Right lobe of liver (tissue), 6 donors: Measurements from ENCODE around the gene HSPBP1. TPM values are rescaled to one million over a fixed set of nuclear protein-coding genes. Genes with fewer than 3 reads are reported as not detected.

ENCODE experiments used
- ATAC-seq, 4 donors: fragments of 200-7000 bp; cut with Tn5 transposase; one replicate each; pipeline ENCODE4 v1.9.1; 2020; ENCODE audit warnings: mild to moderate bottlenecking in 4 of 4, moderate library complexity in 4 of 4
- DNase-seq, 3 donors: peaks; one replicate each; pipeline ENCODE4 v3.0.0-alpha.2; 2020
- H3K27ac ChIP-seq, 3 donors: fragments of 200-600 bp; one replicate each; pipeline ENCODE4 v1.8.0; 2022
- H3K27me3 ChIP-seq, 2 donors: fragments of 200-600 bp; one replicate each; pipeline ENCODE4 v1.8.0; 2022
- H3K36me3 ChIP-seq, 4 donors: fragments of 200-600 bp; sonication (generic) in 1 of 4; one replicate each; pipeline versions ENCODE4 v1.5.1 to v1.8.0; 2017 to 2022; ENCODE audit warnings: control low read depth in 1 of 4
- H3K4me1 ChIP-seq, 4 donors: fragments of 200-600 bp; sonication (generic) in 1 of 4; one replicate each; pipeline versions ENCODE4 v1.5.1 to v1.8.0; 2017 to 2022; ENCODE audit warnings: control low read depth in 1 of 4
- H3K4me3 ChIP-seq, 3 donors: fragments of 200-600 bp; one replicate each; pipeline ENCODE4 v1.8.0; 2022
- H3K9me3 ChIP-seq, 4 donors: fragments of 200-600 bp; sonication (generic) in 1 of 4; one replicate each; pipeline versions ENCODE4 v1.5.1 to v1.8.0; 2017 to 2022; ENCODE audit warnings: control low read depth in 1 of 4
- POLR2A ChIP-seq: fragments of 450-650 bp; IDR thresholded peaks from one replicate; pipeline ENCODE4 v1.6.1; 2017; ENCODE audit warnings: antibody characterized with exemption, mild to moderate bottlenecking
- WGBS: methylation state at CpG from one replicate; pipeline ENCODE4 v1.1.6; 2018; ENCODE audit warnings: low coverage, low lambda C conversion rate; ENCODE audit not compliant: insufficient coverage; ENCODE audit errors: missing lambda C conversion rate; 5-methylcytosine and 5-hydroxymethylcytosine counted together
- intact Hi-C, 2 donors: fragments of 100-400 bp; cut with DNase I; formaldehyde crosslinking; loops; one replicate each; pipeline versions ENCODE4 v1.11.2 to v1.14.1; 2022
- total RNA-seq, 6 experiments: library from RNA; depleted of rRNA in 2 of 6; stranded (reverse); fragments of >200 nt in 2 of 6; fragmentation: NEBNext Ultra II Directional in 3 of 6; extraction: Animal tissue kit (Norgen Biotek cat#: 25700) in 3 of 6; gene quantifications; one replicate each; pipeline versions ENCODE4 v1.1.0 to v1.2.4, GENCODE V29; 2016 to 2023
- TF ChIP-seq, protein P1 (sequence below), 4 donors: fragments of 200-600 bp in 3 of 4; fragments of 450-650 bp in 1 of 4; IDR thresholded peaks; one replicate each; pipeline versions ENCODE4 v1.5.1 to v1.8.0; 2016 to 2022; ENCODE audit warnings: antibody characterized with exemption in 4 of 4, mild to moderate bottlenecking in 2 of 4
- donor health status: DM: no; HTN: yes; CAD: no.
- donor health status: DM: no; HTN: no; CAD: no.
- donor health status: DM: no; HTN: no; CAD: no.
- donor health status: DM: no; HTN: yes; CAD: no.
- donor health status: DM: no; HTN: yes; CAD: no.

The HSPBP1 gene
- total RNA-seq, 6 experiments from 2014 or later = 11.3 to 28.3 (median 15.6) TPM

DNA sequence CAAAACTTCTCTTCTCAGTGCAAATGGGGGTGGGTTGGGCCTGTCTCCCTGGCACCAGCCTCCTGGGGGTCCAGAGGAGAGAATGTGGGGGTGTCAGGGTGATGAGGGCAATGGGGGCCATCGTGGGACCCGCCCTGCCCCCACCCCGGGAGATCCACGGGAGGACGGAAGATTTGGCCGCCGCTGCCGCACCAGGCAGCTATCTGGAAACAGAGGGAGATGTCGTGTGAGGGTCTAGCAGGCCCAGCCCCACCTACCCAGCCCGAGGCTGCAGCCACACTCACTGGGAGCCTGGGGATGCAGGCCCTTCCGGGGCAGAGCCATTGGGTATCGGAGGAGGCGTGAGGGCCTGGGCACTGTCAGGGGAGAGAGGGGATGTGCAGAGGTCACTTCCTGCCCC, 49.6 kb downstream of the HSPBP1 start:
- ATAC-seq (no peak), DNase-seq (no peak)
- Histone ChIP-seq H3K4me1 (peaks cover 0 to 13% (median 5%) of the 10 kb centered on the region in 4 donors), H3K27ac (no peak overlapping the region), H3K36me3 (peaks cover 0 to 45% (median 15%) of the 10 kb centered on the region in 4 donors), H3K27me3 (no peaks in the 10 kb centered on the region), H3K9me3 (no peaks in the 10 kb centered on the region), H3K4me3 (no peak overlapping the region)
- no peak for TF ChIP-seq POLR2A
- TF ChIP-seq, protein P1, sequence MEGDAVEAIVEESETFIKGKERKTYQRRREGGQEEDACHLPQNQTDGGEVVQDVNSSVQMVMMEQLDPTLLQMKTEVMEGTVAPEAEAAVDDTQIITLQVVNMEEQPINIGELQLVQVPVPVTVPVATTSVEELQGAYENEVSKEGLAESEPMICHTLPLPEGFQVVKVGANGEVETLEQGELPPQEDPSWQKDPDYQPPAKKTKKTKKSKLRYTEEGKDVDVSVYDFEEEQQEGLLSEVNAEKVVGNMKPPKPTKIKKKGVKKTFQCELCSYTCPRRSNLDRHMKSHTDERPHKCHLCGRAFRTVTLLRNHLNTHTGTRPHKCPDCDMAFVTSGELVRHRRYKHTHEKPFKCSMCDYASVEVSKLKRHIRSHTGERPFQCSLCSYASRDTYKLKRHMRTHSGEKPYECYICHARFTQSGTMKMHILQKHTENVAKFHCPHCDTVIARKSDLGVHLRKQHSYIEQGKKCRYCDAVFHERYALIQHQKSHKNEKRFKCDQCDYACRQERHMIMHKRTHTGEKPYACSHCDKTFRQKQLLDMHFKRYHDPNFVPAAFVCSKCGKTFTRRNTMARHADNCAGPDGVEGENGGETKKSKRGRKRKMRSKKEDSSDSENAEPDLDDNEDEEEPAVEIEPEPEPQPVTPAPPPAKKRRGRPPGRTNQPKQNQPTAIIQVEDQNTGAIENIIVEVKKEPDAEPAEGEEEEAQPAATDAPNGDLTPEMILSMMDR (IDR thresholded peaks at IDR 0.05) = no peak
- intact Hi-C loops = no loop called here
- WGBS = 81% methylated on average over 6 of the region's 13 CpGs

DNA sequence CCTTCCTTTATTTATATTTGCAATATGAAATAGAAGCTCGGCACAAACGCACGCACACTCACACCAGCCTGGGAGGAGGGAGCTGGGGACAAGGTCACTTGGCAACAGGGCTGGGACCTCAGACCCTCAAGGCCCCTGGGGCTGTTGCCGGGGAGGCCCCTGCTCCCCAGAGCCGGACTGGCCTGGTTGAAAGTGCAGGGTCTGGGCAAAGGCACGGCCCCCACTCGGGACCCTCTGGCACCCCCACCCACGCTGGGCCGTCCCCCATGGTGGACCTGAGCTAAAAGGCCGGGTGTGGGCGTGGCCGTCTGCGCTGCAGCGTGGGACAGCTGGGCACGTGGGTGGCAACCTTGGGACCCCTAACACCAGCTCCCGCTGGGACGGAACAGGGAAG, 50.1 kb downstream of the HSPBP1 start:
- no peak for TF ChIP-seq POLR2A
- TF ChIP-seq, protein P1 (IDR thresholded peaks at IDR 0.05) = no peak
- peaks cover 0 to 43% (median 15%) of the 10 kb centered on the region in 4 donors for H3K36me3 ChIP-seq
- peak overlapping the region in 2 of 3 donors; percentile 74 to 78 for H3K27ac ChIP-seq
- no peaks in the 10 kb centered on the region for H3K27me3 ChIP-seq
- no peaks in the 10 kb centered on the region for H3K9me3 ChIP-seq
- DNase-seq (peak in 2 of 3 donors; percentile 49 to 59), ATAC-seq (no peak)
- H3K4me1 ChIP-seq = peaks cover 0 to 13% (median 5%) of the 10 kb centered on the region in 4 donors
- WGBS = 100% methylated on average over 1 of the region's 17 CpGs
- no peak overlapping the region for H3K4me3 ChIP-seq
- intact Hi-C loops = no loop called here

DNA sequence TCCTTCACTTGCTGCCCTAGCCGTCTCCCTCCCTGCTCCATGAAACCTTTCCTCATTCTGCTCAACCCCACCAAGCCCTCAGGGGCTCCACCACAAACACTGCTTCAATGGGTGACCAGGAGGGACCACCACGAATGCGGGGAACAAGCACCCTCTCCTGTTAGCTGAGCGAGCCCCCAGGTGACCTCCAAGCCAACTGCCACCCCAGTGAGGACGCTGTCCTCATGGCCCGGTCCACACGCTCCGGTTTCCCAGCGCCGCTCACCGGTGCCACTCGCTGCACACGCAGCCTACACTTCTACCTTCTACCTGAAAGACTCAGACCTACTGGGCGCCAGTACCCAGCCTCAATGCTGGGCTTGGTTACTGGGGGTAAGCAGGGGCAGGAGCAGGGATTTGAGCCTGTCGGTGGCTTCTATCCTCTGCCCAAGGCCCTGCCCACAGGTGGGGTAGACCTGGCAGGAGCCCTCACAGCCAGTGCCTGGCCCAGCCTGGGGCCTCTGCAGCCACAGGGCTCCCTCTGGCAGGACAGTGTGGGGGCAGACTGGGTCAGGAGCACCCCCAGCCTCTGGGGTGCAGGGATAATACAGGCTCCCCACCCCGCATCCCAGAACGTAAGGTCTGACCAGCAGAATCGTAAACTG, 50.6 kb downstream of the HSPBP1 start:
- intact Hi-C loops = no loop called here
- Histone ChIP-seq H3K4me3 (no peak overlapping the region), H3K9me3 (no peaks in the 10 kb centered on the region), H3K36me3 (peaks cover 0 to 38% (median 15%) of the 10 kb centered on the region in 4 donors), H3K27ac (peak overlapping the region; percentile 62 to 78 (median 74)), H3K4me1 (peaks cover 0 to 13% (median 5%) of the 10 kb centered on the region in 4 donors), H3K27me3 (no peaks in the 10 kb centered on the region)
- whole genome bisulfite sequencing = no CpG with 5 or more reads among the region's 18 CpGs
- ATAC-seq (peak; percentile 1 to 11 (median 9)), DNase-seq (peak in 2 of 3 donors; percentile 51 to 57)
- TF ChIP-seq POLR2A = no peak
- TF ChIP-seq, protein P1 (IDR thresholded peaks at IDR 0.05) = no peak

DNA sequence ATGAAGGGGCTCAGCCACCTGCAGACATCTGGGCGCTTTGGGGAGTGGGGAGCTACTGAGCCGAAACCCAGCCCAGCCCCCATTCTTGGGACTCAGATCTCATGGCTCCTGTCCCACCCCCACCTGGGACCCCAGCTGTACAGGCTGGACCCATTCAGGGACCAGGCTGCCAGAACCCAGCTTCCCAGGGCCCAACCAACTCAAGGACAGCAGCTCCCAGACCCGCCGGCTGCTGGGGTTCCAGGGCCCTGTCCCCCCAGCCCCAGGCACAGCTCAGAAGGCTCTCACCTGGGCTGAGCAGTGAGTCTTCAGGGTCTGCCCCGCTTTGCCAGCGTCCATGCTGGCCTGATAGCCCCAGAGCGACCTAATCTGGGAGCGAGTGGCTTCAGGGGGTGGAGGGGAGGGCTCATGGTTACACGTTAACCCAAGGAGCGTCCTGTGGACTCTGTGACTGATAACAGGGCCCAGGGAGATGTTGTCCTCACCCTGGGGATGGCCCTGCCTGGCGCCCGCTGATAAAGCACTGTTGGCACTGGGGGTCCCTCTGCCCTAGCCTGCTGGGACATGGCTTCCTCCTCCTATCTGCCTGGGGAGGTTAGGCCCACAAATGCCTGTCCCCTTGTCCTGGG, 51.4 kb downstream of the HSPBP1 start, which contains the start of gene TMEM86B:
TMEM86B (minus strand) TSS at position 361 of the 629 bp plus-strand sequence; CDS start at position 339, 22 bp downstream.
- Histone ChIP-seq H3K9me3 (no peaks in the 10 kb centered on the region), H3K4me3 (peak within 1 kb of the TSS; percentile 16 to 48 (median 43)), H3K27ac (peak within 1 kb of the TSS; percentile 62 to 78 (median 74)), H3K4me1 (peaks cover 0 to 13% (median 5%) of the 10 kb centered on the region in 4 donors), H3K36me3 (peaks cover 0 to 32% (median 13%) of the 10 kb centered on the region in 4 donors), H3K27me3 (no peaks in the 10 kb centered on the region)
- no CpG with 5 or more reads among the region's 12 CpGs for WGBS
- TF ChIP-seq, protein P1 (IDR thresholded peaks at IDR 0.05) = no peak
- peak; percentile 48 for TF ChIP-seq POLR2A
- ATAC-seq (peak; percentile 93 to 95 (median 94)), DNase-seq (peak; percentile 75 to 86 (median 84))
- intact Hi-C loops = no loop called here
